MM.1S (cell line): ENCODE data around the gene PTPRE.

Experiments used
- EZH2 ChIP-seq: fragments of 300-600 bp; sonication (generic); optimal IDR thresholded peaks from 2 replicates; pipeline ENCODE3; 2017; ENCODE audit warnings: low read depth, mild to moderate bottlenecking, antibody characterized with exemption, low read length, mixed read lengths
- EZH2phosphoT487 ChIP-seq: fragments of 300-600 bp; sonication (generic); IDR thresholded peaks from 2 replicates; pipeline ENCODE4 v1.6.1; 2018; ENCODE audit warnings: antibody characterized with exemption, low read length
- TF ChIP-seq, protein P1 (sequence below): fragments of 300-600 bp; sonication (generic); IDR thresholded peaks from 2 replicates; pipeline ENCODE4 v1.5.1; 2016; ENCODE audit warnings: antibody characterized with exemption, low read length, mixed read lengths

DNA sequence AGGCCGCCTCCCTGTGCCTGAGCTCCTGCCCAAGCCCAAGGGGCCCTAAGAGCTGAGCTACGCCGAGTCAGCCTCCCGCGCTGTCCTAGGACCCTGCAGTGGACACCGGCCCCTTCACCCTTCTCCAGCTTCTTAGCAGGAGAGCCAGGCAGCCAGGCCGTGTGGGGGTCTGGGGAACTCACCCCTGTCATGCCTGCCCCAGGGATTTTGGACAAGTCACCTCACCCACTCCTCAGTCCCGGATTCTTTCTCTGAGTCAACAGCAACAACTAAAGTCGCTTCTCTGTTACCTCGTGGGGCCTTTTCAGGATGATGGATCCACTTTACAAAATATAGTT is 140.0 kb downstream of the PTPRE start:
- TF ChIP-seq, protein P1, sequence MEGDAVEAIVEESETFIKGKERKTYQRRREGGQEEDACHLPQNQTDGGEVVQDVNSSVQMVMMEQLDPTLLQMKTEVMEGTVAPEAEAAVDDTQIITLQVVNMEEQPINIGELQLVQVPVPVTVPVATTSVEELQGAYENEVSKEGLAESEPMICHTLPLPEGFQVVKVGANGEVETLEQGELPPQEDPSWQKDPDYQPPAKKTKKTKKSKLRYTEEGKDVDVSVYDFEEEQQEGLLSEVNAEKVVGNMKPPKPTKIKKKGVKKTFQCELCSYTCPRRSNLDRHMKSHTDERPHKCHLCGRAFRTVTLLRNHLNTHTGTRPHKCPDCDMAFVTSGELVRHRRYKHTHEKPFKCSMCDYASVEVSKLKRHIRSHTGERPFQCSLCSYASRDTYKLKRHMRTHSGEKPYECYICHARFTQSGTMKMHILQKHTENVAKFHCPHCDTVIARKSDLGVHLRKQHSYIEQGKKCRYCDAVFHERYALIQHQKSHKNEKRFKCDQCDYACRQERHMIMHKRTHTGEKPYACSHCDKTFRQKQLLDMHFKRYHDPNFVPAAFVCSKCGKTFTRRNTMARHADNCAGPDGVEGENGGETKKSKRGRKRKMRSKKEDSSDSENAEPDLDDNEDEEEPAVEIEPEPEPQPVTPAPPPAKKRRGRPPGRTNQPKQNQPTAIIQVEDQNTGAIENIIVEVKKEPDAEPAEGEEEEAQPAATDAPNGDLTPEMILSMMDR: no peak
- TF ChIP-seq EZH2 (no peak), EZH2phosphoT487 (no peak)
